Sigmoid colon (tissue), 4 donors: ENCODE measurements around the gene DRD1.

Source experiments
- CTCF ChIP-seq, 4 experiments: fragments of 450-650 bp in 3 of 4; fragments of 200-600 bp in 1 of 4; IDR thresholded peaks; one replicate each; pipeline ENCODE4 v1.5.1; 2016 to 2019; ENCODE audit warnings: antibody characterized with exemption in 4 of 4, mild to moderate bottlenecking in 3 of 4, moderate library complexity in 2 of 4
- EP300 ChIP-seq, 4 donors: sonication (generic); formaldehyde crosslinking; IDR thresholded peaks; one replicate each; pipeline ENCODE4 v1.6.1; 2017; ENCODE audit warnings: antibody characterized with exemption in 4 of 4
- POLR2A ChIP-seq, 2 donors: fragments of 450-650 bp; IDR thresholded peaks; one replicate each; pipeline ENCODE4 v1.6.1; 2016; ENCODE audit warnings: antibody characterized with exemption in 2 of 2, mild to moderate bottlenecking in 2 of 2, moderate library complexity in 2 of 2
- POLR2AphosphoS5 ChIP-seq, 4 donors: sonication (generic); formaldehyde crosslinking; IDR thresholded peaks; one replicate each; pipeline ENCODE4 v1.6.1; 2017; ENCODE audit warnings: antibody characterized with exemption in 4 of 4

- no peak for TF ChIP-seq CTCF (IDR thresholded peaks at IDR 0.05)
- TF ChIP-seq POLR2A (IDR thresholded peaks at IDR 0.05) = no peak
- no peak for TF ChIP-seq EP300 (IDR thresholded peaks at IDR 0.05)
- no peak for TF ChIP-seq POLR2AphosphoS5 (IDR thresholded peaks at IDR 0.05)
Observed at GRCh38 chr5:175456105-175456742, 12.2 kb upstream of the DRD1 start.
